IPS-15b (cell line): ENCODE measurements around the gene MORN3.
"Not testable (repeated sequence)": the region's sequence is repeated elsewhere in the genome, so short reads cannot be mapped to it uniquely, and the experiment has no call there.

ENCODE experiments used
- H3K27me3 ChIP-seq: one replicate; pipeline ENCODE4 v1.6.1; 2013; ENCODE audit warnings: low read length; ENCODE audit not compliant: control insufficient read depth, insufficient read depth
- H3K36me3 ChIP-seq: one replicate; pipeline ENCODE4 v1.6.1; 2013; ENCODE audit warnings: low read length; ENCODE audit not compliant: control insufficient read depth, insufficient read depth
- H3K4me1 ChIP-seq: one replicate; pipeline ENCODE4 v1.6.1; 2013; ENCODE audit warnings: mild to moderate bottlenecking, low read length; ENCODE audit not compliant: control insufficient read depth, insufficient read depth
- H3K4me3 ChIP-seq: one replicate; pipeline ENCODE4 v1.5.1; 2013; ENCODE audit warnings: low read depth, low read length
- H3K9ac ChIP-seq: one replicate; pipeline ENCODE4 v1.6.1; 2013; ENCODE audit warnings: low read depth, mild to moderate bottlenecking, low read length
- H3K9me3 ChIP-seq: one replicate; pipeline ENCODE4 v1.6.1; 2013; ENCODE audit warnings: mild to moderate bottlenecking, low read length; ENCODE audit not compliant: control insufficient read depth, insufficient read depth

The MORN3 gene

GRCh38 chr12:121653999-121654398 lies 15.5 kb downstream of the MORN3 start:
- no peaks in the 10 kb centered on the region for H3K4me1 ChIP-seq
- H3K27me3 ChIP-seq: no peaks in the 10 kb centered on the region
- H3K9me3 ChIP-seq: no peaks in the 10 kb centered on the region
- H3K4me3 ChIP-seq: no peak overlapping the region
- H3K36me3 ChIP-seq: no peaks in the 10 kb centered on the region
- H3K9ac ChIP-seq: no peak overlapping the region

GRCh38 chr12:121652767-121653497 lies 16.5 kb downstream of the MORN3 start:
- no peak overlapping the region for H3K4me3 ChIP-seq
- no peaks in the 10 kb centered on the region for H3K36me3 ChIP-seq
- H3K9ac ChIP-seq: no peak overlapping the region

GRCh38 chr12:121651320-121651719 lies 18.1 kb downstream of the MORN3 start:
- Histone ChIP-seq H3K4me3 (no peak overlapping the region), H3K4me1 (no peaks in the 10 kb centered on the region), H3K9ac (no peak overlapping the region), H3K27me3 (no peaks in the 10 kb centered on the region), H3K36me3 (no peaks in the 10 kb centered on the region), H3K9me3 (no peaks in the 10 kb centered on the region)

More at GRCh38 chr12:121652767-121653497, 16.5 kb downstream of the MORN3 start:
- H3K9me3 ChIP-seq: no peaks in the 10 kb centered on the region
- no peaks in the 10 kb centered on the region for H3K4me1 ChIP-seq
- H3K27me3 ChIP-seq: no peaks in the 10 kb centered on the region

- no peaks in the 10 kb centered on the region for H3K36me3 ChIP-seq
- H3K9me3 ChIP-seq: no peaks in the 10 kb centered on the region
- no peaks in the 10 kb centered on the region for H3K4me1 ChIP-seq
- H3K9ac ChIP-seq: no peak overlapping the region
- H3K4me3 ChIP-seq: no peak overlapping the region
- no peaks in the 10 kb centered on the region for H3K27me3 ChIP-seq
These were observed 19.6 kb downstream of the MORN3 start for GRCh38 chr12:121649819-121650353.

- Histone ChIP-seq H3K27me3 (no peaks in the 10 kb centered on the region), H3K4me1 (no peaks in the 10 kb centered on the region), H3K36me3 (no peaks in the 10 kb centered on the region), H3K9ac (no peak overlapping the region), H3K9me3 (no peaks in the 10 kb centered on the region), H3K4me3 (no peak overlapping the region)
These were observed 20.1 kb downstream of the MORN3 start for GRCh38 chr12:121649322-121649721.

- Histone ChIP-seq H3K36me3 (no peaks in the 10 kb centered on the region), H3K4me1 (no peaks in the 10 kb centered on the region)
These were observed 20.9 kb downstream of the MORN3 start for GRCh38 chr12:121648458-121649028.

GRCh38 chr12:121641343-121641630 lies 28.2 kb downstream of the MORN3 start:
- H3K4me1 ChIP-seq: no peaks in the 10 kb centered on the region
- no peaks in the 10 kb centered on the region for H3K27me3 ChIP-seq
- no peak overlapping the region for H3K4me3 ChIP-seq
- H3K36me3 ChIP-seq: peaks cover 17% of the 10 kb centered on the region
- H3K9ac ChIP-seq: no peak overlapping the region
- no peaks in the 10 kb centered on the region for H3K9me3 ChIP-seq

More at GRCh38 chr12:121648458-121649028, 20.9 kb downstream of the MORN3 start:
- Histone ChIP-seq H3K9me3 (no peaks in the 10 kb centered on the region), H3K4me3 (no peak overlapping the region), H3K9ac (no peak overlapping the region), H3K27me3 (no peaks in the 10 kb centered on the region)

- no peak overlapping the region for H3K9ac ChIP-seq
- no peaks in the 10 kb centered on the region for H3K27me3 ChIP-seq
- no peaks in the 10 kb centered on the region for H3K4me1 ChIP-seq
- H3K9me3 ChIP-seq: no peaks in the 10 kb centered on the region
- no peak overlapping the region for H3K4me3 ChIP-seq
- peaks cover 19% of the 10 kb centered on the region for H3K36me3 ChIP-seq
These were observed 30.9 kb downstream of the MORN3 start for GRCh38 chr12:121638298-121639202.

- H3K4me1 ChIP-seq: peaks cover 5% of the 10 kb centered on the region
- no peaks in the 10 kb centered on the region for H3K27me3 ChIP-seq
- no peaks in the 10 kb centered on the region for H3K9me3 ChIP-seq
- no peak overlapping the region for H3K4me3 ChIP-seq
- H3K36me3 ChIP-seq: peaks cover 19% of the 10 kb centered on the region
- H3K9ac ChIP-seq: no peak overlapping the region
These were observed 32.1 kb downstream of the MORN3 start for GRCh38 chr12:121637231-121637914.

GRCh38 chr12:121634836-121635235 lies 34.6 kb downstream of the MORN3 start:
- Histone ChIP-seq H3K27me3 (no peaks in the 10 kb centered on the region), H3K4me3 (no peak overlapping the region), H3K9ac (no peak overlapping the region), H3K4me1 (peaks cover 6% of the 10 kb centered on the region), H3K36me3 (peaks cover 15% of the 10 kb centered on the region), H3K9me3 (no peaks in the 10 kb centered on the region)

GRCh38 chr12:121633833-121634196 lies 35.6 kb downstream of the MORN3 start:
- Histone ChIP-seq H3K36me3 (peaks cover 15% of the 10 kb centered on the region), H3K4me1 (peaks cover 11% of the 10 kb centered on the region)
- not testable (repeated sequence) for H3K9me3 ChIP-seq

More at GRCh38 chr12:121633833-121634196, 35.6 kb downstream of the MORN3 start:
- H3K4me3 ChIP-seq, H3K27me3 ChIP-seq, H3K9ac ChIP-seq: not testable (repeated sequence)
